ENCODE data around the gene ZNF784.

ZNF784 gene

DNA sequence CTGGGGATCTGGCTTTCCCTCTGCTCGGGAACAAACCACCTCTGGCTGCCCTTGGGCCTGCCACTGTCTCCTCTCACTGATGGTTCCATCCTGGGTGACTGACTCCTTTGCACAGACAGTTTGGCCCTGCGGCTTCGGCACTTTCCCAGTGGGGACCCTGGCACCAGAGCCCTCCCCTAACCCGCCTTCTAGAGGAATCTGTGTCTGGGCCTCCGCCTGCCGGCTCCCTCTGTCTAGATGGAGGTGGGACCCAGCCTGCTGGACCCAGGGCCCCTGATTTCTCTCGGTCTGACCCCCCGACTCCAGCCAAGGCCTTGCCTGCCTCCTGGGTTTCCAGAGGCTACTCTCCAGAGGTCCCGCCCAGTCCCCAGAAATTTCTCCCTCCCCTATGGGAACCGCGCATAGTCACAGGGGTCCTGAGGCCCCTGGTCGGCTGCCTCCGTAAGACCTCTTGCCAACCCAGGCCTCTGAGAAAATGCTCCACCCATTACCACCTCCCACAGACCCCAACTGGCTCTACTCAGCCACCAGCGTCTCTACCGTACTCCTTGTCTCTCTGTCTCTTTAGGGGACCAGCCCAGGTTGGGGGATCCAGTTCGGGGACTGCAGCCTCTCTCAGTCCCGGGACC is 26.4 kb upstream of the ZNF784 start:
- POLR2A ChIA-PET, result no interaction called here
- CTCF ChIA-PET, result interaction anchor here (5.7 kb wide), 1 partner anchor 18 kb away, joined by 51 read pairs; no protein-coding TSS in a partner anchor
- DNase-seq (ENCODE audit: low read depth, low spot score), result no peak
- TF ChIP-seq, protein P1, sequence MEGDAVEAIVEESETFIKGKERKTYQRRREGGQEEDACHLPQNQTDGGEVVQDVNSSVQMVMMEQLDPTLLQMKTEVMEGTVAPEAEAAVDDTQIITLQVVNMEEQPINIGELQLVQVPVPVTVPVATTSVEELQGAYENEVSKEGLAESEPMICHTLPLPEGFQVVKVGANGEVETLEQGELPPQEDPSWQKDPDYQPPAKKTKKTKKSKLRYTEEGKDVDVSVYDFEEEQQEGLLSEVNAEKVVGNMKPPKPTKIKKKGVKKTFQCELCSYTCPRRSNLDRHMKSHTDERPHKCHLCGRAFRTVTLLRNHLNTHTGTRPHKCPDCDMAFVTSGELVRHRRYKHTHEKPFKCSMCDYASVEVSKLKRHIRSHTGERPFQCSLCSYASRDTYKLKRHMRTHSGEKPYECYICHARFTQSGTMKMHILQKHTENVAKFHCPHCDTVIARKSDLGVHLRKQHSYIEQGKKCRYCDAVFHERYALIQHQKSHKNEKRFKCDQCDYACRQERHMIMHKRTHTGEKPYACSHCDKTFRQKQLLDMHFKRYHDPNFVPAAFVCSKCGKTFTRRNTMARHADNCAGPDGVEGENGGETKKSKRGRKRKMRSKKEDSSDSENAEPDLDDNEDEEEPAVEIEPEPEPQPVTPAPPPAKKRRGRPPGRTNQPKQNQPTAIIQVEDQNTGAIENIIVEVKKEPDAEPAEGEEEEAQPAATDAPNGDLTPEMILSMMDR (IDR thresholded peaks at IDR 0.05; ENCODE audit: insufficient read depth, low read length, missing control alignments), result no peak
- no peak overlapping the region for H3K4me3 ChIP-seq (ENCODE audit: low read depth, low read length)

DNA sequence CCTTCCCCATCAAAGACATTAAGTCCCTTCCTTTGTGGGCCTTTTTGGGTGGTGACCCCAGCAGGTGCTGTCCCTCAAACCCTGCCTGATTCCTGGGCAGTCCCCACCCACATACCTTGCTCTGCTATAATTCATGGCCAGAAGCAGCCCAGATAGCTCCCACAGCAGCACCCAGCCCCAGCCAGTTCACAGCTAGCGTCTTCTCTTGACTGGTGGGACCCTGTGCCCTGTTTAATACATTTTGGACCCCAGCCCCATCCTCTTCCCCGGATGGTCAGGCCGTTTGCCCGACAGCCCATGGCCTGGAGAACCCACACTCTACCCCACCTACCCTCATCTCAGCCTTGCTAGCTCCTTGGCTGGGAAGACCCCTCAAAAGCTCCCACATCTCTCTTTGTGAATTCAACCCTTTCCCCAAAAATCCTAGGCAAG is 25.8 kb upstream of the ZNF784 start:
- TF ChIP-seq, protein P1 (IDR thresholded peaks at IDR 0.05; ENCODE audit: insufficient read depth, low read length, missing control alignments), result no peak
- DNase-seq (ENCODE audit: low read depth, low spot score), result no peak
- no peak overlapping the region for H3K4me3 ChIP-seq (ENCODE audit: low read depth, low read length)
- POLR2A ChIA-PET, result no interaction called here
- CTCF ChIA-PET, result interaction anchor here (5.7 kb wide), 1 partner anchor 17 kb away, joined by 51 read pairs; no protein-coding TSS in a partner anchor

DNA sequence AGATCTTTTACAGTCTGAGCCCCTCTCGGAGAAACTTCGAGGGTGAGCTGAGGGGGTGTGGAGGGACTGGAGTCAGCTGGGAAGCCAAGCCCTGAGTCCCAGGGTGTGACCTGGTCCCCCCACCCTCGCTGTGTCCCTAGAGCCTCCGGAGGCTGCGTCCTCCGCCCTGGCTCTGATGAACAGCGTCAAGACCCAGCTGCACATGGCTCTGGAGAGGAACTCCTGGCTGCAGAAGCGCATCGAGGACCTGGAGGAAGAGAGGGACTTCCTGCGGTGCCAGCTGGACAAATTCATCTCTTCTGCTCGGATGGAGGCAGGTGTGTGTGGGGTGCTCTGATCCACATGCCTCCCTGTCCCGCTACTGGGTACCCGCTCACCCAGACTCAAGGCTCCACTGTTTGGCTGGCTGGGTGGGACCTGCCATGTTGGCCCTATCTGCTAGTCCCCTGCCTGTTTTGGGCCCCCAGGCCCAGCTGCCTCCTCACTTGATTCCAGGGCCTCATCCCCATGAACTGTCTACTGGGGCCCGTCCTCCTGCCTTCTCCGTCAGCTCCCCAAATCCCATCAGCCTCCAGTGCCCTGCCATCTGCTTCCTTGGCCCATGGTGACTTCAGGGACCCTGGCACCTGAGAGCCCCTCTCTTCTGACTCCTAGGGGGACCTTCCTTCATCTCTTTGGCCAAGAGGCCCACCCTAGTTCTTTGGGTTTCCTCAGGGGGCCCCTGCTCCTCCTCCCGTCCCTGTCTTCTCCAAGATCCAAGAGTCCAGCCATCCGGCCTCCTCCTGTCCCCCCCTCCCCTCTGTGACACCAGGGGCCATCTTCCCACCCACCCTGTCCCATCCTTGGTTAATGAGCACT is 25.1 kb upstream of the ZNF784 start:
- TF ChIP-seq, protein P1 (IDR thresholded peaks at IDR 0.05; ENCODE audit: insufficient read depth, low read length, missing control alignments), result no peak
- H3K4me3 ChIP-seq (ENCODE audit: low read depth, low read length), result peak overlapping the region; percentile 84
- CTCF ChIA-PET, result interaction anchor here (0.9 to 5.7 kb wide), 3 partner anchors 12 to 17 kb away, joined by 3 to 51 read pairs (median 5); no protein-coding TSS in a partner anchor
- no peak for DNase-seq (ENCODE audit: low read depth, low spot score)
- POLR2A ChIA-PET, result no interaction called here

DNA sequence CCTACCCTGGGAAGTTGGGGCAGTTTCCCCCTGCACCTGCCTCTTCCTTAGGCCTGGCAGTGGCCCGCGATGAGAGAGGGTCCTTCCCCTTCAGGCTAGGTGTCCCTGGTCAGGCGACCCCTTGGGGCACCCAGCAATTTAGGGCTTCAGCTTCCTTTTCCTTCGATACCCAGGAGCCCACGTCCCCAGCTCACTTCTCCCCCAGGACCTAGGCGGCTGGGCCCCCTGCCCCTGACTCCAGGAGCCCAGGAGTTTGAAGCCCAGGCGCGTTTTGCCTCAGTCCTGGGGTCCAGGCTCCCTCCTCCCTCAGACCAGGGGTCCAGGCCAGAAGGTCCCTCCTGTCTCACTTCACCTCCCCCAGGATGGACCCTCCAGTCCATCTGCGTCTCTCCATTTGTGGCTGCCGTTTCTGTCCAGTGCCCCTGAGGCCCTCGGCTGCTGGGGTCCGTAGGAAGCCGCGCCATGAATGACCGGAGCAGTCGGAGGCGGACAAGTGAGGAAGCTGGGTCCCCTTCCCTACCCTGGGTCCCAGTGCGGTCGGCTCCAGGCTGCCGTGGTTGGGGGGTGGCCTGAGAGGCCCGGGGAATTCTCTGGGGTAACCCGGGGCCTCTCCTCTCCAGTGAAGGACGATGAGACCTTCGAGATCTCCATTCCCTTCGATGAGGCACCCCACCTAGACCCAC is 24.4 kb upstream of the ZNF784 start:
- TF ChIP-seq, protein P1 (IDR thresholded peaks at IDR 0.05; ENCODE audit: insufficient read depth, low read length, missing control alignments), result no peak
- H3K4me3 ChIP-seq (ENCODE audit: low read depth, low read length), result peak overlapping the region; percentile 84
- CTCF ChIA-PET, result interaction anchor here (0.9 to 5.7 kb wide), 5 partner anchors 11 to 24 kb away, joined by 3 to 51 read pairs (median 5); no protein-coding TSS in a partner anchor
- DNase-seq (ENCODE audit: low read depth, low spot score), result no peak
- POLR2A ChIA-PET, result interaction anchor here (0.6 kb wide), 1 partner anchor 74 kb away, joined by 3 read pairs; no protein-coding TSS in a partner anchor

DNA sequence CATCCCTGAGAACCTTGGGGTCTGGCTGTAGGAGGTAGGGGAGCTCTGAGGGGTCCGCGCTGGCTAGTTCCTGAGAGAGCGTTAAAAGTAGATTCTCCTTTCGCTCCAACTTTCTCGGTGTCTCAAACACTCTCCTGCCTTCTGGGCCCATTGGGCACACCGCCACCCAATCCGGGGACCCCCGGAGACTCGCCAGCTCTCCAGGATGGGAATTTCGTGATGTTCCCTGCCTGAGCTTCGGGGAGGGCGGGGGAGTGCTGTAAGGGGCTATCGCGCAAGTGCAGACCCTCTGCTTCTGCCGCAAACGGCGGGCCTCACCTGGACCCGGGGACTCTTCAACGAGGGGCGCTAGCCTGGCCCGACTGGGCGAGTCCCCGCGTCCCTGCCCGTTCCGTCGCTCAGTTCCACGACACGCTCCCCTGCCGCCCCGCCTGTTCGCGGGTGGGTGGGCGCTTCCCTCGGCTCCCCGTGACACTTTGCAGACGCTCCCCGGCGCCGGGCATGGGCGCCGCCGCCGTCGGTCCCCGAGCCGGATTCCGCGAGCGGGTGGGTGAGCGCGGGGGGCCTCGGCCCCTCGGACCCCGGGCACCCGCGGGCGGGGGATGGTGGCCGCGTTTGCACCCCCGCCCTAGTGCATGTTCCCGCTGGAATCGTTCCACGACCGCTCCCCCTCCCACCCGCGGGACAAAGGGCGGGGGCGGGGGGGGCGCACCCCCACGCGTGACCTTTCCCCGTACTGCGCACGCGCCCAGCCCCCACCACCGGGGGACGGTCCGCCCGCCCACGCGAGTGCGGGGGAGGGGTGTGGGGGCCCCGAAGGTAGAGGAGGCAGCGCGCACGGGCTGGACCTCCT is 23.6 kb upstream of the ZNF784 start, which contains the start of gene CCDC106:
CCDC106 (plus strand) TSS at position 481 of the 853 bp plus-strand sequence. CDS start 835 bp downstream, outside the sequence.
- POLR2A ChIA-PET, result interaction anchor here (0.6 to 0.7 kb wide), 2 partner anchors 13 to 74 kb away, joined by 3 read pairs; no protein-coding TSS in a partner anchor
- TF ChIP-seq, protein P1 (IDR thresholded peaks at IDR 0.05; ENCODE audit: insufficient read depth, low read length, missing control alignments), result no peak
- H3K4me3 ChIP-seq (ENCODE audit: low read depth, low read length), result peak within 1 kb of the TSS; percentile 84
- DNase-seq (ENCODE audit: low read depth, low spot score), result no peak
- CTCF ChIA-PET, result interaction anchor here (1.1 to 5.7 kb wide), 5 partner anchors 12 to 180 kb away, joined by 3 to 51 read pairs (median 9); no protein-coding TSS in a partner anchor
